ENCODE results near the gene MACIR. TPM values are rescaled to one million over a fixed set of nuclear protein-coding genes. Genes with fewer than 3 reads are reported as not detected.

Gene MACIR
- total and polyA plus RNA-seq, 9 of the 15 experiments (the other 6 are each of a cell fraction or from before 2014, with no cell fraction given), result 1.4 to 11.6 (median 9.4) TPM

- BruUV-seq (replicated peaks), result no TSS peak
- FAIRE-seq, result no peak
Measured at GRCh38 chr5:103327451-103327850, 68.9 kb downstream of the MACIR start.

DNA sequence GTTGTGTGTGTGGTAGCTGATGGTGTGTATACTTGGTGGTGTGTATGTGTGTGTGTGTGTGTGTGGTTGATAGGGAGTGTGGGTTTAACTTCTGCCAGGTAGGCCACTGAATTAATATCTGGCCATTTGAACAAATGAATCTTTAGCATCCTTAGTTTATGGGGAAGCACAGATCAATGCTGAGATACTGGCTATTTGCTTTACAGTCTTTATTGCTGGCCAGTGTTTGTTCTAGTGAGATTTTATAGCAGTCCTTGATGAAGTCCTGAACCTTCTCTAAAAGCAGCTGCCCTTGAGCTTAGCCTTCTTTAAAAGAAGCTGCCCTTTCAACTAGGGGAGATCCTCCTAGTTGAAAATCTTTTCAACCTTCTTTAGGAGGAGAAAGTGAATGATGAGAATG is 69.3 kb downstream of the MACIR start:
- Histone ChIP-seq H3K9me1 (ENCODE audit: control insufficient read depth, insufficient read depth, low read length) (no peaks in the 10 kb centered on the region), H4K20me1 (replicated peaks; ENCODE audit: control insufficient read depth, insufficient read depth, low read length) (no peaks in the 10 kb centered on the region), H3K4me3 (no peak overlapping the region), H3K9me3 (replicated peaks; ENCODE audit: control insufficient read depth, insufficient read depth, low read depth, low read length) (no peaks in the 10 kb centered on the region), H3K4me2 (ENCODE audit: insufficient read depth, low read length) (no peak overlapping the region), H3K9ac (ENCODE audit: insufficient read depth in 1 of 2, low read depth in 2 of 2, low read length in 2 of 2) (no peak overlapping the region), H3K27ac (ENCODE audit: extremely low read depth, low read depth, low read length) (no peak overlapping the region), H3K27me3 (ENCODE audit: control insufficient read depth in 2 of 2, insufficient read depth in 2 of 2, low read length in 2 of 2) (no peaks in the 10 kb centered on the region; a peak in 2 of 5 replicates), H2AFZ (ENCODE audit: low read depth, low read length) (no peak overlapping the region), H3K4me1 (replicated peaks in 1 of 2; ENCODE audit: control insufficient read depth in 2 of 2, insufficient read depth in 2 of 2, low read length in 2 of 2) (no peaks in the 10 kb centered on the region), H3K79me2 (ENCODE audit: control insufficient read depth, insufficient read depth, low read length) (no peaks in the 10 kb centered on the region), H3K36me3 (ENCODE audit: control insufficient read depth, insufficient read depth, low read length) (no peaks in the 10 kb centered on the region)
- CTCF ChIA-PET (ENCODE audit: low intra/inter-chr PET ratio), result no interaction called here
- no TSS peak for BruUV-seq (replicated peaks)
- in situ Hi-C loops (cut with MboI), result no loop called here
- intact Hi-C loops (cut with micrococcal nuclease), result no loop called here
- FAIRE-seq (no peak), DNase-seq (ENCODE audit: extremely low read depth in 1 of 4, low spot score in 3 of 4) (no peak), ATAC-seq (no peak)
- POLR2A ChIA-PET, result interaction anchor here (0.6 to 0.7 kb wide), 3 partner anchors 22 to 719 kb away, joined by 3 read pairs; no protein-coding TSS in a partner anchor
- TF ChIP-seq RNF2 (IDR thresholded peaks at IDR 0.05) (no peak), ZNF449 (CRISPR knock-in tag; IDR thresholded peaks at IDR 0.05) (no peak), SAFB2 (IDR thresholded peaks at IDR 0.05; ENCODE audit: borderline replicate concordance, low read depth, low read length, severe bottlenecking) (no peak), CBX8 (IDR thresholded peaks at IDR 0.05; ENCODE audit: borderline replicate concordance, extremely low read depth, low read depth, low read length, poor library complexity, severe bottlenecking) (no peak), ZBTB9 (CRISPR knock-in tag; IDR thresholded peaks at IDR 0.05) (no peak), FOXK2 (conservative IDR thresholded peaks at IDR 0.05 in 1 of 2, IDR thresholded peaks at IDR 0.05 in 1 of 2; ENCODE audit: low read depth in 2 of 2) (no peak)
- TF ChIP-seq, protein P1, sequence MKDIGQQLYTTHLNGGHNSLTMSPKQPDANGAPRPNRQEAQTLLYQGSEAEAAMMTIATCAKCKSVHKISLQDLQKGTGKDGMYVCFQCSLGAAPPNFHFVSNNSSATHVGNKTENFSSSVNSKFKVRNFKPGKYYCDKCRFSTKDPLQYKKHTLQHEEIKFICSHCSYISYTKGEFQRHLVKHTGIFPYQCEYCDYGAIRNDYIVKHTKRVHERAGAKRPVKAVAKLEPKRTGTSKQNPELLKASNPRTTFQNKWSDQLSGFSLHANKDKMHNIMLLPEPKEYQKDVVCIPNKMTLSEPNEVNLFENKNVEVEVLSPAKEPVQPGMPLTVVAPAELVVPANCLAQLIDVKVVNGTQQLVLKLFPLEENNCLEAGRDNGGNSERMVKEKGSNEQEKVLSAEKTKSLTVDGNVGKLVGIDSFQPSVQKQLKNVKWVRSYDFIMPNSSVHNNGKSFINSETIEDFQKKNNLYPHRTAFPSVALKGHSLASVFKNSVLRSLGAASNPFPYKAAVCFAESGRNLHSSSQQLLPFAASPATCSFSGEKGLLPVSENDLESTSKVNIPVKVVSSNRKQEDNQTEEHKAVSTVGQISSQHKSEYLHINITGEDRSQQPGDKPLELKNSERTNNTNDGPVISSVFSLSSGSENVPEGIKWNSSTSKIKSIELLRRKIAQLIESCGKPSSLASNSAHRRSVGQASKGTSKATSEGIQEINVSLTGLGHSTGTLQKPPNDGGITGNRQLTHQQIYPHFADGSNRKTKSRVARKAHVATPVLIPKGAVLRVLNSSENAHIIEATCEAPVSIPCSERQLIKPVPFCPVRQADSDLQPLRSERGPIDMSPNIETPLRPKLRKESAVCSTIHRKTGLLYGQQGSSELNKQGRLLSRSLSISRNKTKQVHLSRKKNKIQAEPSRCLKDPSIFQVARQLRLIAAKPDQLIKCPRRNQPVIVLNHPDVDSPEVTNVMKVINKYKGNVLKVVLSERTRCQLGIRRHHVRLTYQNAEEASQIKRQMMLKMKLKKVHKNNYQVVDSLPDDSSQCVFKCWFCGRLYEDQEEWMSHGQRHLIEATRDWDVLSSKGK (CRISPR knock-in tag; IDR thresholded peaks at IDR 0.05), result no peak

More at GRCh38 chr5:103327451-103327850, 68.9 kb downstream of the MACIR start:
- CTCF ChIA-PET (ENCODE audit: low intra/inter-chr PET ratio), result no interaction called here
- Histone ChIP-seq H3K9me1 (ENCODE audit: control insufficient read depth, insufficient read depth, low read length) (no peaks in the 10 kb centered on the region), H3K9ac (ENCODE audit: insufficient read depth in 1 of 2, low read depth in 2 of 2, low read length in 2 of 2) (no peak overlapping the region), H3K27me3 (ENCODE audit: control insufficient read depth in 2 of 2, insufficient read depth in 2 of 2, low read length in 2 of 2) (no peaks in the 10 kb centered on the region; a peak in 2 of 5 replicates), H3K4me3 (no peak overlapping the region), H3K4me2 (ENCODE audit: insufficient read depth, low read length) (no peak overlapping the region), H3K4me1 (replicated peaks in 1 of 2; ENCODE audit: control insufficient read depth in 2 of 2, insufficient read depth in 2 of 2, low read length in 2 of 2) (no peaks in the 10 kb centered on the region), H3K79me2 (ENCODE audit: control insufficient read depth, insufficient read depth, low read length) (no peaks in the 10 kb centered on the region), H4K20me1 (replicated peaks; ENCODE audit: control insufficient read depth, insufficient read depth, low read length) (no peaks in the 10 kb centered on the region), H3K36me3 (ENCODE audit: control insufficient read depth, insufficient read depth, low read length) (no peaks in the 10 kb centered on the region), H3K27ac (ENCODE audit: extremely low read depth, low read depth, low read length) (no peak overlapping the region), H3K9me3 (replicated peaks; ENCODE audit: control insufficient read depth, insufficient read depth, low read depth, low read length) (no peaks in the 10 kb centered on the region), H2AFZ (ENCODE audit: low read depth, low read length) (no peak overlapping the region)
- no peak for TF ChIP-seq PRMT5 (CRISPR knock-in tag; IDR thresholded peaks at IDR 0.05)
- no peak for TF ChIP-seq RAD51 (IDR thresholded peaks at IDR 0.05; ENCODE audit: borderline replicate concordance, low read depth)
- no peak for TF ChIP-seq DMBX1 (CRISPR knock-in tag; IDR thresholded peaks at IDR 0.05; ENCODE audit: borderline replicate concordance)
- no peak for TF ChIP-seq ZNF830 (CRISPR knock-in tag; IDR thresholded peaks at IDR 0.05)
- in situ Hi-C loops (cut with MboI), result no loop called here
- 0% methylated on average over 1 of the region's 1 CpG for WGBS (ENCODE audit: insufficient coverage, low coverage, missing lambda C conversion rate)
- no peak for ATAC-seq
- intact Hi-C loops (cut with micrococcal nuclease), result no loop called here
- POLR2A ChIA-PET, result interaction anchor here (0.6 to 0.7 kb wide), 2 partner anchors 632 to 719 kb away, joined by 3 read pairs; no protein-coding TSS in a partner anchor
- no peak for DNase-seq (ENCODE audit: extremely low read depth in 1 of 4, low spot score in 3 of 4)
